HepG2 (cell line): ENCODE measurements around the gene C1orf115. TPM values are rescaled to one million over a fixed set of nuclear protein-coding genes. Genes with fewer than 3 reads are reported as not detected.
"Not testable (repeated sequence)": the region's sequence is repeated elsewhere in the genome, so short reads cannot be mapped to it uniquely, and the experiment has no call there.

Experiments
- ATAC-seq: fragments of 200-7000 bp; cut with Tn5 transposase; 3 replicates; pipeline ENCODE4 v1.9.1; 2020; ENCODE audit warnings: mild to moderate bottlenecking, moderate library complexity
- BruUV-seq: library from RNA; stranded (reverse); fragments of 400-500 nt; replicated peaks from 2 replicates; lab custom pipeline; 2021; lab: Mats Ljungman, UMichigan
- CTCF ChIA-PET: fragments of 300-600 bp; formaldehyde crosslinking; extraction: SDS; loops from one replicate; lab custom pipeline; 2021; ENCODE audit warnings: low total read pairs, inconsistent platforms, low intra/inter-chr PET ratio; lab: Yijun Ruan, JAX
- POLR2A ChIA-PET: fragments of 350-600 bp; sonication (Branson Sonifier 250); formaldehyde crosslinking; loops from one replicate; lab custom pipeline; 2020; ENCODE audit warnings: antibody characterized with exemption, inconsistent platforms; lab: Yijun Ruan, JAX
- DNase-seq: peaks from one replicate; pipeline ENCODE4 v3.0.0-alpha.2; 2015; ENCODE audit warnings: low spot score
- FAIRE-seq: peaks from 3 replicates; lab custom pipeline; 2011; peaks lifted over from hg19 to GRCh38; lab: Jason Lieb, UNC
- H2AFZ ChIP-seq: one replicate; pipeline ENCODE4 v1.6.1; 2011; ENCODE audit warnings: low read length, inconsistent platforms
- H3K27ac ChIP-seq: fragments of 300-600 bp; 3 replicates; pipeline ENCODE4 v1.8.0; 2011; ENCODE audit warnings: mixed run types, mild to moderate bottlenecking, mixed read lengths, low read length, inconsistent platforms; ENCODE audit not compliant: insufficient read depth; ENCODE audit errors: extremely low read length
- H3K27me3 ChIP-seq, 2 experiments: fragments of 200-600 bp in 1 of 2; 2 replicates in 1 of 2; 3 replicates in 1 of 2; pipeline versions ENCODE4 v1.6.0 to v1.8.0; 2011; ENCODE audit warnings: low read length in 2 of 2, mild to moderate bottlenecking in 2 of 2, moderate library complexity in 2 of 2, inconsistent platforms in 1 of 2; ENCODE audit not compliant: insufficient read depth in 2 of 2, control insufficient read depth in 1 of 2
- H3K36me3 ChIP-seq, 2 experiments: fragments of 200-600 bp in 1 of 2; replicated peaks in 1 of 2; 2 replicates in 1 of 2; 3 replicates in 1 of 2; pipeline versions ENCODE4 v1.5.1 to v1.8.0; 2011; ENCODE audit warnings: low read length in 2 of 2, inconsistent platforms in 1 of 2; ENCODE audit not compliant: insufficient read depth in 2 of 2, control insufficient read depth in 1 of 2
- H3K4me1 ChIP-seq: 2 replicates; pipeline ENCODE4 v1.5.1; 2012; ENCODE audit warnings: low read length, inconsistent platforms; ENCODE audit not compliant: insufficient read depth
- H3K4me2 ChIP-seq: 2 replicates; pipeline ENCODE4 v1.6.0; 2011; ENCODE audit warnings: low read depth, low read length, inconsistent platforms
- H3K4me3 ChIP-seq, 3 experiments: fragments of 200-600 bp in 1 of 3; sonication (generic), shearing (Covaris generic) in 1 of 3; replicated peaks in 1 of 3; 2 replicates each; pipeline ENCODE4 v1.5.1; 2011 to 2016; ENCODE audit warnings: low read length in 3 of 3, inconsistent platforms in 2 of 3, low read depth in 2 of 3, mild to moderate bottlenecking in 2 of 3, control low read depth in 1 of 3, mixed read lengths in 1 of 3; ENCODE audit not compliant: insufficient read depth in 1 of 3
- H3K79me2 ChIP-seq: one replicate; pipeline ENCODE4 v1.6.1; 2011; ENCODE audit warnings: low read length, inconsistent platforms; ENCODE audit not compliant: insufficient read depth
- H3K9ac ChIP-seq: 2 replicates; pipeline ENCODE4 v1.6.0; 2011; ENCODE audit warnings: mild to moderate bottlenecking, low read depth, low read length, inconsistent platforms; ENCODE audit not compliant: insufficient read depth
- H3K9me3 ChIP-seq: 2 replicates; pipeline ENCODE4 v1.5.1; 2012; ENCODE audit warnings: mild to moderate bottlenecking, low read length
- H4K20me1 ChIP-seq: 2 replicates; pipeline ENCODE4 v1.6.0; 2011; ENCODE audit warnings: inconsistent platforms, mild to moderate bottlenecking, low read length, moderate library complexity; ENCODE audit not compliant: insufficient read depth
- KLF13 ChIP-seq: sonication (generic); formaldehyde crosslinking; IDR thresholded peaks from 2 replicates; pipeline ENCODE4 v1.4.0; 2020; ENCODE audit warnings: mild to moderate bottlenecking, missing genetic modification reagents
- MYNN ChIP-seq: sonication (generic); formaldehyde crosslinking; IDR thresholded peaks from 2 replicates; pipeline ENCODE4 v1.4.0; 2020; ENCODE audit warnings: mild to moderate bottlenecking, low read depth, missing genetic modification reagents
- RBAK ChIP-seq: sonication (generic); formaldehyde crosslinking; IDR thresholded peaks from 2 replicates; pipeline ENCODE4 v1.5.1; 2020; ENCODE audit warnings: mild to moderate bottlenecking, missing genetic modification reagents
- SKI ChIP-seq: fragments of 450-650 bp; IDR thresholded peaks from one replicate; pipeline ENCODE4 v1.6.1; 2018; ENCODE audit warnings: mild to moderate bottlenecking; ENCODE audit not compliant: partially characterized antibody
- ZBTB3 ChIP-seq: sonication (generic); formaldehyde crosslinking; IDR thresholded peaks from 2 replicates; pipeline ENCODE4 v1.4.0; 2020; ENCODE audit warnings: low read depth, mild to moderate bottlenecking, moderate library complexity, missing genetic modification reagents, borderline replicate concordance
- ZNF292 ChIP-seq: sonication (generic); formaldehyde crosslinking; IDR thresholded peaks from 2 replicates; pipeline ENCODE4 v1.8.1; 2022; ENCODE audit warnings: mild to moderate bottlenecking, low read depth, missing genetic modification reagents, borderline replicate concordance
- ZNF468 ChIP-seq: sonication (generic); formaldehyde crosslinking; IDR thresholded peaks from 2 replicates; pipeline ENCODE4 v1.8.0; 2022; ENCODE audit warnings: mild to moderate bottlenecking, moderate library complexity, missing genetic modification reagents
- ZNF781 ChIP-seq: sonication (generic); formaldehyde crosslinking; IDR thresholded peaks from 2 replicates; pipeline ENCODE4 v1.5.1; 2020; ENCODE audit warnings: borderline replicate concordance, mild to moderate bottlenecking, missing genetic modification reagents; ENCODE audit errors: not compliant biosample characterization
- WGBS: methylation state at CpG from one replicate; pipeline ENCODE4 v1.1.6; 2017; ENCODE audit warnings: low lambda C conversion rate; 5-methylcytosine and 5-hydroxymethylcytosine counted together
- in situ Hi-C: cut with HindIII; loops from 2 replicates; pipeline ENCODE4 v1.10.0; 2017; ENCODE audit warnings: low pct_unique_long_range_greater_than_20kb; ENCODE audit not compliant: extremely low pct_ligation_motif_present
- intact Hi-C: fragments of 100-400 bp; cut with micrococcal nuclease; formaldehyde crosslinking; loops from one replicate; pipeline ENCODE4 v1.10.0; 2022; ENCODE audit not compliant: unreplicated experiment
- polyA plus RNA-seq, 8 experiments: library from polyadenylated mRNA; depleted of rRNA in 3 of 8; stranded (reverse) in 7 of 8; unstranded in 1 of 8; fragments of >200 nt; fragmentation: Illumina TruSeq in 4 of 8; extraction: Trizol in 4 of 8; gene quantifications; 2 replicates each; pipeline versions ENCODE4 v1.2.1 to v1.2.3, GENCODE V29; 2011 to 2016; ENCODE audit warnings: low read depth in 4 of 8, missing spikeins in 1 of 8, mixed read lengths in 1 of 8; ENCODE audit not compliant: insufficient read depth in 1 of 8
- total RNA-seq, 5 experiments: library from RNA; depleted of rRNA; stranded (reverse); fragments of >200 nt; fragmentation: Illumina TruSeq; extraction: Trizol; gene quantifications; 2 replicates each; pipeline ENCODE4 v1.2.3, GENCODE V29; 2016; ENCODE audit warnings: low read depth in 1 of 5
- TF ChIP-seq, protein P1 (sequence below): sonication (generic); formaldehyde crosslinking; conservative IDR thresholded peaks from 2 replicates; pipeline ENCODE4 v1.8.0; 2022; ENCODE audit warnings: mild to moderate bottlenecking, moderate library complexity, missing genetic modification reagents
- TF ChIP-seq, protein P2 (sequence below): sonication (generic); formaldehyde crosslinking; IDR thresholded peaks from 2 replicates; pipeline ENCODE4 v1.4.0; 2020; ENCODE audit warnings: mild to moderate bottlenecking, missing genetic modification reagents
- TF ChIP-seq, protein P3 (sequence below): sonication (generic); formaldehyde crosslinking; IDR thresholded peaks from 2 replicates; pipeline ENCODE4 v1.5.0; 2020; ENCODE audit warnings: missing genetic modification reagents

C1orf115 gene
- total and polyA plus RNA-seq, 2 of the 13 experiments (the other 11 are each of a cell fraction or from before 2014, with no cell fraction given) = 25.2 to 85.9 TPM

DNA sequence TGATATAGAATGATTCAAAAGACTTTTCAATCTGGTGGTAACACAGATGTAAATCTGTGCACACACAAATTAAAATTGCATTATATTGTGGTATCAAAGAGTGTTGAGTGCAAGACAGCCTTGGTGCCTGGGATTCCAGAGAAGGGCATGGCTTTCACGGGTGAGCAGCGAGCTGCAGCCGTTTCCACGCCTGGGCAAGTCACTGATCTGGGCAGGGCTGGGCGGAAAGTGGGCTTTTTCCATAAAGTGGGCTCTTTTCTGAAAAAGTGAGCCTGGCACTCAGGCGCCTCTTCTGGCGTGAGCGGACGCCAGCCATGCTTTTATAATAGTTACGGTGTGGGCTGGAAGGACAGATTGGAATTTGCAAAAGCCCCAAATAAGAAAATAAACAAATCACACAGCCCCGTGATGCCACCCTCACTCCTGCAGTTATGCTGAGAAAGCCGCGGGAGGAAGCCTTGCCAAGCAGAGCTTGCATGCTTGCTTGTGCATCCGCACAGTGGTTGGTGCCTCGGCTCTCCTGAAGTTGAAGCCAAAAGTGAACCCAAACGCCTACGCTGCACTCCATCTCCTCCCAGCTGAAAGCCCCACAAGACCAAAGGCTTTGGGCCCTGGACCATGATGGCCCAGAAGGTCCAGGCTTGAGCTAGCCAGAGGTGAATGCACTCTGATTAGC lies 7.1 kb upstream of the C1orf115 start:
- WGBS = 73% methylated on average over 14 of the region's 17 CpGs
- ATAC-seq = no peak
- ChIA-PET CTCF (no interaction called here), POLR2A (no interaction called here)
- no peaks in the 10 kb centered on the region for H3K79me2 ChIP-seq
- TF ChIP-seq ZNF292 (CRISPR knock-in tag) (no peak), ZBTB3 (CRISPR knock-in tag) (no peak), SKI (no peak), KLF13 (CRISPR knock-in tag) (no peak), RBAK (CRISPR knock-in tag) (no peak), ZNF468 (CRISPR knock-in tag) (no peak), MYNN (CRISPR knock-in tag) (no peak), ZNF781 (no peak)
- TF ChIP-seq, protein P1, sequence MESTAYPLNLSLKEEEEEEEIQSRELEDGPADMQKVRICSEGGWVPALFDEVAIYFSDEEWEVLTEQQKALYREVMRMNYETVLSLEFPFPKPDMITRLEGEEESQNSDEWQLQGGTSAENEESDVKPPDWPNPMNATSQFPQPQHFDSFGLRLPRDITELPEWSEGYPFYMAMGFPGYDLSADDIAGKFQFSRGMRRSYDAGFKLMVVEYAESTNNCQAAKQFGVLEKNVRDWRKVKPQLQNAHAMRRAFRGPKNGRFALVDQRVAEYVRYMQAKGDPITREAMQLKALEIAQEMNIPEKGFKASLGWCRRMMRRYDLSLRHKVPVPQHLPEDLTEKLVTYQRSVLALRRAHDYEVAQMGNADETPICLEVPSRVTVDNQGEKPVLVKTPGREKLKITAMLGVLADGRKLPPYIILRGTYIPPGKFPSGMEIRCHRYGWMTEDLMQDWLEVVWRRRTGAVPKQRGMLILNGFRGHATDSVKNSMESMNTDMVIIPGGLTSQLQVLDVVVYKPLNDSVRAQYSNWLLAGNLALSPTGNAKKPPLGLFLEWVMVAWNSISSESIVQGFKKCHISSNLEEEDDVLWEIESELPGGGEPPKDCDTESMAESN (CRISPR knock-in tag) = no peak
- TF ChIP-seq, protein P2, sequence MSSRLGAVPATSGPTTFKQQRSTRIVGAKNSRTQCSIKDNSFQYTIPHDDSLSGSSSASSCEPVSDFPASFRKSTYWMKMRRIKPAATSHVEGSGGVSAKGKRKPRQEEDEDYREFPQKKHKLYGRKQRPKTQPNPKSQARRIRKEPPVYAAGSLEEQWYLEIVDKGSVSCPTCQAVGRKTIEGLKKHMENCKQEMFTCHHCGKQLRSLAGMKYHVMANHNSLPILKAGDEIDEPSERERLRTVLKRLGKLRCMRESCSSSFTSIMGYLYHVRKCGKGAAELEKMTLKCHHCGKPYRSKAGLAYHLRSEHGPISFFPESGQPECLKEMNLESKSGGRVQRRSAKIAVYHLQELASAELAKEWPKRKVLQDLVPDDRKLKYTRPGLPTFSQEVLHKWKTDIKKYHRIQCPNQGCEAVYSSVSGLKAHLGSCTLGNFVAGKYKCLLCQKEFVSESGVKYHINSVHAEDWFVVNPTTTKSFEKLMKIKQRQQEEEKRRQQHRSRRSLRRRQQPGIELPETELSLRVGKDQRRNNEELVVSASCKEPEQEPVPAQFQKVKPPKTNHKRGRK (CRISPR knock-in tag) = no peak
- TF ChIP-seq, protein P3, sequence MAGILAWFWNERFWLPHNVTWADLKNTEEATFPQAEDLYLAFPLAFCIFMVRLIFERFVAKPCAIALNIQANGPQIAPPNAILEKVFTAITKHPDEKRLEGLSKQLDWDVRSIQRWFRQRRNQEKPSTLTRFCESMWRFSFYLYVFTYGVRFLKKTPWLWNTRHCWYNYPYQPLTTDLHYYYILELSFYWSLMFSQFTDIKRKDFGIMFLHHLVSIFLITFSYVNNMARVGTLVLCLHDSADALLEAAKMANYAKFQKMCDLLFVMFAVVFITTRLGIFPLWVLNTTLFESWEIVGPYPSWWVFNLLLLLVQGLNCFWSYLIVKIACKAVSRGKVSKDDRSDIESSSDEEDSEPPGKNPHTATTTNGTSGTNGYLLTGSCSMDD (CRISPR knock-in tag) = no peak
- H3K9ac ChIP-seq = no peak overlapping the region
- no peaks in the 10 kb centered on the region for H4K20me1 ChIP-seq
- intact Hi-C loops = no loop called here
- no peak overlapping the region for H3K27ac ChIP-seq
- H3K4me1 ChIP-seq = peaks cover 12% of the 10 kb centered on the region
- no peak for FAIRE-seq
- no peaks in the 10 kb centered on the region for H3K36me3 ChIP-seq
- H3K4me2 ChIP-seq = no peak overlapping the region
- no peak overlapping the region for H3K4me3 ChIP-seq
- H3K9me3 ChIP-seq = no peaks in the 10 kb centered on the region
- DNase-seq = no peak
- in situ Hi-C loops = no loop called here
- no peaks in the 10 kb centered on the region; a peak in 1 of 5 replicates for H3K27me3 ChIP-seq
- no TSS peak for BruUV-seq
- H2AFZ ChIP-seq = no peak overlapping the region

DNA sequence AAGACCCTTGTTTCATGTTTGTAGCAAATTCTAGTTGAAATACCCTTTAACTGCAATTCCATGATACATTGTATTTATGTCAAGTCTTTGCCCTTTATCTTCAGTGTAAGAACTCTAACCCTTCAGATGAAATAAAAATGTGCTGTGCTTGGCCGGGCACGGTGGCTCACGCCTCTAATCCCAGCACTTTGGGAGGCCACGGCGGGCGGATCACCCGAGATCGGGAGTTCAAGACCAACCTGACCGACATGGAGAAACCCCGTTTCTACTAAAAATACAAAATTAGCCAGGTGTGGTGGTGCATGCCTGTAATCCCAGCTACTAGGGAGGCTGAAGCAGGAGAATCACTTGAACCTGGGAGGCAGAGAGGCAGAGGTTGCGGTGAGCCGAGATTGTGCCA lies 6.4 kb upstream of the C1orf115 start:
- WGBS = 88% methylated on average over 12 of the region's 12 CpGs
- POLR2A ChIA-PET, H4K20me1 ChIP-seq, DNase-seq, H3K9ac ChIP-seq, H3K79me2 ChIP-seq, FAIRE-seq, ATAC-seq, CTCF ChIA-PET, intact Hi-C loops, H3K36me3 ChIP-seq, in situ Hi-C loops, H3K27me3 ChIP-seq, H3K4me3 ChIP-seq, H3K9me3 ChIP-seq, H3K27ac ChIP-seq, H3K4me2 ChIP-seq, BruUV-seq, H2AFZ ChIP-seq: not testable (repeated sequence)
- H3K4me1 ChIP-seq = peaks cover 12% of the 10 kb centered on the region
